HG03521 (cell line): ENCODE data around the gene BTAF1.

Experiments
- ATAC-seq: cut with Tn5 transposase; IDR thresholded peaks from one replicate; pipeline ENCODE4 v1.9.1; 2021; ENCODE audit warnings: mild to moderate bottlenecking, moderate library complexity; ENCODE audit not compliant: unreplicated experiment

BTAF1 gene

GRCh38 chr10:91907914-91908336, 15.6 kb upstream of the BTAF1 start:
- peak; percentile 11 for ATAC-seq

- peak; percentile 88 for ATAC-seq
Observed at GRCh38 chr10:91908337-91909116, 15.0 kb upstream of the BTAF1 start.

- no peak for ATAC-seq
Observed at GRCh38 chr10:91909117-91909677, 14.4 kb upstream of the BTAF1 start, which contains the start of gene FGFBP3. TSS of gene FGFBP3 (minus strand) at chr10:91909486. CDS start at chr10:91908969, 517 bp downstream.

- ATAC-seq = no peak
Observed at GRCh38 chr10:91910467-91910866, 13.1 kb upstream of the BTAF1 start.

- ATAC-seq = no peak
Observed at GRCh38 chr10:91919651-91920050, 3.9 kb upstream of the BTAF1 start.

GRCh38 chr10:91924212-91925021, 847 bp downstream of the BTAF1 start:
- peak; percentile 14 for ATAC-seq

GRCh38 chr10:91925022-91925320, 1.4 kb downstream of the BTAF1 start:
- no peak for ATAC-seq

GRCh38 chr10:91930939-91931338, 7.4 kb downstream of the BTAF1 start:
- no peak for ATAC-seq

- no peak for ATAC-seq
Observed at GRCh38 chr10:91931526-91932190, 8.1 kb downstream of the BTAF1 start.

GRCh38 chr10:91932737-91933136, 9.2 kb downstream of the BTAF1 start:
- no peak for ATAC-seq

GRCh38 chr10:91935886-91936285, 12.3 kb downstream of the BTAF1 start:
- ATAC-seq = no peak

- ATAC-seq = no peak
Observed at GRCh38 chr10:91939653-91940052, 16.1 kb downstream of the BTAF1 start.

GRCh38 chr10:91941426-91941825, 17.9 kb downstream of the BTAF1 start:
- no peak for ATAC-seq

GRCh38 chr10:91944880-91945630, 21.5 kb downstream of the BTAF1 start:
- peak; percentile 53 for ATAC-seq

- ATAC-seq = no peak
Observed at GRCh38 chr10:91953600-91954160, 30.1 kb downstream of the BTAF1 start.

GRCh38 chr10:91955114-91955513, 31.5 kb downstream of the BTAF1 start:
- ATAC-seq = no peak

GRCh38 chr10:91957091-91957490, 33.5 kb downstream of the BTAF1 start:
- ATAC-seq = no peak

- no peak for ATAC-seq
Observed at GRCh38 chr10:91969297-91969696, 45.7 kb downstream of the BTAF1 start.

GRCh38 chr10:91974960-91975359, 51.4 kb downstream of the BTAF1 start:
- no peak for ATAC-seq

- ATAC-seq = no peak
Observed at GRCh38 chr10:91975438-91975837, 51.9 kb downstream of the BTAF1 start.
